NCI-H82 (cell line): ENCODE results near the gene PTPRN2.
"Not testable (repeated sequence)": the region's sequence is repeated elsewhere in the genome, so short reads cannot be mapped to it uniquely, and the experiment has no call there.

Experiments
- DNase-seq: peaks from one replicate; lab custom pipeline; 2025; lab: John Stamatoyannopoulos, UW

The PTPRN2 gene

DNA sequence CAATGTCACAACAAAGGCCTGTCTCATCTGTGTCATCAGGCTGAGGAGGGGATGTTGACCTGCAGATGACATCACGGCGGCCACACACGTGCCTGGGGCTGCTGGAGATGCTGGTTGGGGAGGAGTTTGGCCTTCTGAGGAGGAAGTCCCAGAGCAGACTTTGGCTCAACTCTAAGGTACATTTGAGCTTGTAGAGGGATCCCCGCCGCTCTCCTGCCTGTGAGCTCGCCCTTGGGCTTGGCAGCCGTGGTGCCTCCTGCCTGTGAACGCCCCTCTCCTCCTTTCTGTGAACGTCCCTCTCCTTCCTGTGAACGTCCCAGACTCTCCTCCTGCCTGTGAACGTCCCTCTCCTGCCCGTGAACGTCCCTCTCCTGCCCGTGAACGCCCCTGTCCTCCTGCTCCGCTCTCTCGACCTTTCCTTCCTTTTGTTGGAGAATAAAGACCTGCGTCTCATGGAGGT, 1074.4 kb downstream of the PTPRN2 start:
- no peak for DNase-seq

DNA sequence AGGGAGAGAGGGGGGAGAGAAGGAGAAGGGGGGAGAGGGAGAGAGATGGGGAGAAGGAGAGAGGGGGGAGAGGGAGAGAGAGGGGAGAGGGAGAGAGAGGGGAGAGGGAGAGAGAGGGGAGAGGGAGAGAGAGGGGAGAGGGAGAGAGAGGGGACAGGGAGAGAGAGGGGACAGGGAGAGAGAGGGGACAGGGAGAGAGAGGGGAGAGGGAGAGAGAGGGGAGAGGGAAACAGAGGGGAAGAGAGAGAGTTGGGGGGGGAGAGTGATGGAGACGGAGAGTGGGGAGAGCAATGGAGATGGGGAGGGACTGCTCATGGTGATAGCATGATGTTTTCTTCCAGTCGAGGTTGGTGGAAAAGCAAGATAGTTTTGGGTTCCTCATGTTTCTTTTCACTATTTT, 1078.4 kb downstream of the PTPRN2 start:
- DNase-seq = no peak

DNA sequence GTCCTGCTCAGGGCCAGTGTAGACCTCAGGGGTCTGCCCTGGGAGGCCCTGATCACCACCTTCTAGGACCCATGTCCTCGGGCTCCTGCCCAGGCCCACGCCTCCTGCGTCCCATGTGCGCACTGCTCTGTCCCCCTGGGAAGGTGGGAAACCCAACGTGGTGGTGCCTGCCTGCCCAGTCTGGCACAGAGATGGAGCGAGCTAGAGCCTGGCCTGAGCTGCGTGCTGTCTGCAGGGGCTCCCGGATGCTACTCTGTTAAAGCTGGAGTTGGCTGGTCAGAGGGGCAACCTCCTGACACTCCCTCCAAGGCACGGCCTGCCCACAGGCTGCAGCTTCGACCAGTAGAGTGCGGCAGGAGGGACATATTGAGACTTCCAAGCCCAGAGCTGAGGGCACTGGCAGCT, 1079.1 kb downstream of the PTPRN2 start:
- DNase-seq = no peak

DNA sequence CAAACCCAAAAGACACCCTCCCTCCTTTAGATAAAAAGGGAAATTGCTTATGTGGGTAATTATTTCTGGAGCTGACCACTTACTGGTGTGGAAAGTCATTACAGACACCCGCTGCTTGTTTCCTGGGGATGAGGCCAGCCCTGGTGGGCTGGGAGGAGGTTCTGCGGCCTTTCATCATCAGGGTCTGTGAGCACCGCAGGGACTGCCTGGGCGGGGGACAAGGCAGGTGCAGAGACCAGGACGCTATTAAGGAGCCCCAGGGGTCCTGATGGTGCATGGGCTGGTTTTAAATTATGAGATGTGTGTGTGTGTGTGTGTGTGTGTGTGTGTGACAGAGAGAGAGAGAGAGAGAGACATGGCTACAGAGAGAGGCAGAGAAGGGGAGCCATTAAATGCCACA, 1079.6 kb downstream of the PTPRN2 start:
- no peak for DNase-seq

DNA sequence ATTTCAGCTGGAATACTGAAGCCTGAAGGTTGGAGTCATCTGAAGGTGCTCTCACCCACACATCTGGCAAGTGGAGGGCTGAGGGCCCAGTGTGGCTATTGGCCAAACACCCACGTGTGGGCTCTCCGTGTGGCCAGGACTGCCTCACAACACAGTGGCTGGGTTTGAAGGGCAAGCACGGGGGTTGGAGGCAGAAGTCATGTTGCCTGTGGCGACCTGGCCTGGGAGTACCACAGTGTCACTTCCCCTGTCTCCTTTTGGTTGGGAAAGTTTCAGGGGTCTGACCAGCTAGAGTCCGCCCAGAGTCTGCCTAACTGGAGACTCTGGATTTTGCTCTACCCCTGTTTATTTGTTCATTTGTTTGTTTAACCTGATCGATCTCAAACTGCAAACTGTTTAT, 1081.4 kb downstream of the PTPRN2 start:
- no peak for DNase-seq

DNA sequence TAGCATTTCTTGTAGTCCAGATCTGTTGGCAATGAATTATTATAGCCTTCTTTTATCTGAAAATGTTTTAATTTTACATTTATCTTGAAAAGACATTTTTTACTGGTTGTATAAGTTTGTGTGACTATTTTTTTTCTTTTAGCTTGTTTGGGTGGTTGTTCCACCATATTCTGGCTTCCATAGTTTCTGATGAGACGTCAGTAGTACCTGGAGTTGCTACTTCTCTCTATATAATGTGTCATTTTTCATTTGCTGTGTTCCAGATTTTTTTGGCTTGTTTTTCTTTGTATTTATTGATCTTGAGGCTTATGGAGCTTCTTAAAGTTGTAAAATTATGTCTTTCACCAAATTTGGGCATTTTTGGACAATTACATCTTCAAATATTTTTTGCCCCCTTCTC, 1082.0 kb downstream of the PTPRN2 start:
- no peak for DNase-seq

DNA sequence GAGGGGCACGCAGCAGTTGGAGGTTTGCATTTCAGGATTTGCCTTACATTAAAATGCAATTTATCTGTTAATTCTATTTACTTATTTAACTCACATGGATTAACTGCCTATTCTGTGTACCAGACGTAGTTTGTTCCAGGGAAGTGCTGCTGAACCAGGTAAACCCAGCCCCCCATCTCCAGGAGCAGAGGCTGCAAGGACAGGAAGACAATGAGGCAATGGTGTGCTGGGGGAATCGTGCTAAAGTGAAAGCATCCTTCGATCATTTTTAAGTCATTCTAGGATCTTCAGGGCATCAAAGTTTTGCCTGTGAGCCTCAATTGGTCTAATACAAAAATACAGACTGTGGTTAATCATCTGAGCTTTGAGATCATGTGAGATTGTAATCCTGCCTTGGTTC, 1084.4 kb downstream of the PTPRN2 start:
- no peak for DNase-seq

DNA sequence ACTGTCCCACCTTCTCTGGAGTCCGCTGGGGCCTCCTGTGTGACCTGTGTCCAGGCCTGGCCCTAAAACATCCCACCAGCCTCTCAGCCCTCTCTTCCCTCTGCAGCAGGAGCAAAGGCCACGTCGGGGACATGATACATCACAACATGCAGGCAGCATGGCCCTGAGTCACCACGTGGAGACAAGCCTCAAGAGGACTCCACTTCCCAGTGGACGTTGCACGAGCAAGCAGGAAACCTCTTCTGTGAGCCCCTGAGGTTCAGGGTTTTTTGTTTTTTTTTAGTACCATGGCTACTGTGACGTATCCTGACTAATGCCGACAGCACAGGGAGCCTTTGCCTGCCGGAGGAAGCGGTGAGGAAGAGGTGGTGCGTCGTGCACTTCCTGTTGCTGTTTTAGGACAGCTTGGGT, 1084.9 kb downstream of the PTPRN2 start:
- no peak for DNase-seq

DNA sequence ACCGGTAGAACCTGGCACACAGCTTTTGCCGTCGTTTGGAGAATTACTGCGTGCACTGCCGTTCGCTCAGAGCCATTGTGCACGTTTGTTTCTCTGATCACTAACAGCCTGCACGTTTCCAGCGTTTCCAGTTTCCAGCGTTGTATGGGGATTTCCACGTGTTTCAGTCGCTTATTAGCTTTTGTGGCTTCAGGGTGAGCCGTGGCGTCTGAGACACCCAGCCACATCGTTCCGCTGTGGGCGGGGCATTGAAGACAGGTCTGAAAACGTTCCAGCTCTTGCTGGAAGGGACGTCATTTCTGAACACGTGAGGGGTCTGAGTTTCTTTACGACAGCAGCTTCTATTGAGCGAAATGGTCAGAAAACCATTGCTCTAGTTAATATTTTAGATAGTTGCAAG, 1086.0 kb downstream of the PTPRN2 start:
- DNase-seq = no peak

DNA sequence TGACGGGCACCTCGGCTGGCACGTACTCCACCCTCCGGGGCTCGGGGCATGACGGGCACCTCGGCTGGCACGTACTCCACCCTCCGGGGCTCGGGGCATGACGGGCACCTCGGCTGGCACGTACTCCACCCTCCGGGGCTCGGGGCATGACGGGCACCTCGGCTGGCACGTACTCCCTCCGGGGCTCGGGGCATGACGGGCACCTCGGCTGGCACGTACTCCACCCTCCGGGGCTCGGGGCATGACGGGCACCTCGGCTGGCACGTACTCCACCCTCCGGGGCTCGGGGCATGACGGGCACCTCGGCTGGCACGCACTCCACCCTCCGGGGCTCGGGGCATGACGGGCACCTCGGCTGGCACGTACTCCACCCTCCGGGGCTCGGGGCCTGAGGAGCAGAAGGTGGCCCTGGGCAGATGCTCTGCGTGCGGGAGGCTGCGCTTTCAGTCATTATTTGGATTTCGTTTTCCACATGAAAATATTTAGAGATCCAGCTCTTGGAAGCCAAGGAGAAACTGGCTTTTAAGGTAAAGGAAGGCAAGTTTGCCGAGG, 1086.6 kb downstream of the PTPRN2 start:
- not testable (repeated sequence) for DNase-seq

DNA sequence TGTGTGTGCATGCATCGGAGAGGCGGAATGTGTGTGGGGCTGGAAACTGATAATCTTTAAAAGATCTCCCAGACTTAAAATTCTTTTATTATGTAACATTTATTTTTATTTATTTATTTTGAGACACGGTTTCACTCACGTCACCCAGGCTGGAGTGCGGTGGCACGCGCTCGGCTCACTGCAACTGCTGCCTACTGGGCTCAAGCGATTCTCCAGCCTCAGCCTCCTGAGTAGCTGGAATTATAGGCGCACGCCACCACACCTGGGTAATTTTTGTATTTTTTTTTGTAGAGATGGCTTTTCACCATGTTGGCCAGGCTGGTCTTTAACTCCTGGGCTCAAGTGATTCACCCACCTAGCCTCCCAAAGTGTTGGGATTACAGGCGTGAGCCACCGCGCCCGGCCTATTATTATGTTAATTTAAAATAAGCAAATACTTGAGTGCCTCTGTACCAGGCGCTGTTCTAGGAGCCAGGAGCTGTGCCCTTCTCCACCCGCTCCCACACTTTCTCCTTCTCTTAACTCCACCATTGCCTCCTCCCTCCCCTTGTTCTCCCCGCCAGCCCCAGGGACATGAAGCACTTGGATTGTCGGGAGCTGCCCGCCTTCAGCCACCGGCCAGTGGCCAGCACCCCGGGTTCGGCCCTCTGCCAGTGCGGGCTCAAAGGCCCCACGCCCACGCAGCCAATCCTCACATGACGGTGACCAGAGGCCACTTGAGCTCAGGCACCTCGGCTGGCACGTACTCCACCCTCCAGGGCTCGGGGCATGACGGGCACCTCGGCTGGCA, 1087.3 kb downstream of the PTPRN2 start:
- DNase-seq = no peak

DNA sequence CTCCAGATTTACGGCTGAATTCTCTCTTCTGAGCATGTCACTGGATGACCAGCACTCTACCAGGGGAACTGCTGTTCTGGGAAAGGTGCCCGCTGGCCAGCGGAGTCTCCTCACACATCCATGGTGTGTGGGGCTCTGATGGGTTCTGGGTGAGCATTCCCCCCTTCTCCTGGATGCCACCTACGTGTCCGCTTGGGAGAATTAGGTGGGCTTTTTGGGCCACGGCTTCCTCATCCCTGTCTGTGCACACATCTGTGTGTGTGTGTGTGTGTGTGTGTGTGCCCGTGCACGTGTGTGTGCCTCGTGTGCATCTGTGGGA, 1087.8 kb downstream of the PTPRN2 start:
- DNase-seq = no peak

DNA sequence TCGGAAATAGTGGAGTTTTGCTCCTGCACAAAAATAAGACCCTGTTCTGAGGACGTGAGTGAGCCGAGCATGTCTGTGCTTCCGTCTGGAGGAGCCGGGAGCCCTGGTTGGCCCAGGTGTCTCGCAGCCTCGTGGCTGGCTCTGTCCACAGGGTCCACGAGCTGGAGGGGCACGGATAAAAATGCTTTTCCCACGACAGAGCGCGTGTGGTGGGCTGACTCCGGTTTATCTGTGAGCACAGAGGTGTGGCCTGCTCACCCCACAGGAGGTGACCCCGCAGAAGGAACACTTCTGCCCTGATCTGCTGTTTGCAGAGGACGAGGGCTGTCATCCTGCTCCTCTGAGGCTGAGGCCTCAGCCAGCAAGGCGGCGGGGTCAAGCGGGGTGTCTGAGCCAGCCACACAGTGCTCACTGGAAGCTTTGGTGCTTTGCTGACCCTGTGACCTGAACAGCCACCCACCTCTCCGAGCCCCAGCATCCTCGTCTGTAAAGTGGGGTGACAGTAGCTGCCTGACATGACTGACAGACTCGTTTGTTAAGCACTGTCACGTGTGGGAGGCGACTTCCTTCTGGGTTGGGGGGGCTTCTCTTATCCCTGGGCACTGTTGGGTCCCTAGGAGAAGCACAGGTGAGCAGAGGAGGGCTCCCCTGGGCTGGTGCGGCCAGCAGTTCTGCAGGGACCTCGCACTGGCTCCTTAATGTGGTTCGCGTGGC, 1088.3 kb downstream of the PTPRN2 start:
- DNase-seq = no peak

DNA sequence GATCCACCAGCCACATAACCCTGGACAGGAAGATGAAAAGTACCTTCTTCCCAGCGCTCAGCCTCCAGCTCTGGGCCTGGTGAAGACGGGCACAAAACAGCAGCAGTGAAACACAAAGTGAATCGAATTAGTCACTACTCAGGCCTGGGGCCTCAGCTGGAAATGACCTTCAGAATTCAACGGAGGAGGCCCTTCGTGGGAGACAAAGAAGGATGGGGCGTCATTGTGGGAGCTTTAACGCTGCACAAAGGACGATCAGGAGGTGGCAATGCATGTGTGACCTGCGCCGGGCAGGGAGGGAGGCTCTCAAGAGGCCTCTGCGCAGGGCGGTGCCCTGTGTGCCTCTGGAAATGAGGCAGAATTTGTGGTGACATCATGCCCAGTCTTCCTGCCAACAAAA, 1089.0 kb downstream of the PTPRN2 start:
- DNase-seq = no peak

DNA sequence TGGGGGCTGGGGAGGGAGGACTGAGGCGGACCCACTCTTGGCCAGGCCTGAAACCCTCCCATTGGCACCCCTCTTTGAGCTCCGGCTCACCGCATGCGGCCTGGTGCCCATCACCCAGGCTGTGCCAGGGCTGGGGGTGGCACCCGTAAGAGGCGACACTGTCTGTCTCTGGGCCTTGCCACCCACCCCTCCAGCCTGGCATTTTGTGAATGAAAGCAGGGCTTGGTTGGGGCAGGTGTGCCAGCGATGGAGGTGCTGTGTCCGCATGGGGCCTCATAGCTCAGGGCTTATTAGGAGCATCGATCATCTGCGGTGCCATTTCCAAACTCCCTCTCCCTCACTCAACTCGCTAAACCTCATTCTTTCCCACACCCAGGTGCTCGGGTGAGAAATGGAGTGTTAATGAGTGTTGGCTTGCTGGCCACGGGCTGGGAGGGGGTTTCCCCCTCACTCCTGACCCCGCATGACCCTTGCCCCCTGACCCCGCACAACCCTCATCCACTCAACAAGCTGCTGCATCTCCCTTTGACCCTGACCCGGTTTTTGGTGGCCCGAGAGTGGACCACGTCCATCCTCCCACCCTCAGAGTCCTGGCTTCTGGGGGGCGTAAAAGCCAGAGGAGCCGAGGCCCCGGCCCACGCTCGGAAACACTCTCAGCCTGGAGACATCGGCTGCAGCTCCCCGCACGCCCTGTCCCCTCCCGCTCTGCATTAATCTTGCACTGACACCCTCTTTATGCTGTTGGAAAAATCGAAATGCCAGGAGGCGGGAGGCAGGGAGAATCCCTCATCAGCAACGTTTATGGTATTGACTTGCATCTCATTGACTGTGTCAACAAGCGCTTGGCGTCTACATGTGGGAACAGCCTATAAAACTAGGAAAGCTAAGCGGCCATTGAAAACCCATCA, 1089.6 kb downstream of the PTPRN2 start:
- DNase-seq = no peak

DNA sequence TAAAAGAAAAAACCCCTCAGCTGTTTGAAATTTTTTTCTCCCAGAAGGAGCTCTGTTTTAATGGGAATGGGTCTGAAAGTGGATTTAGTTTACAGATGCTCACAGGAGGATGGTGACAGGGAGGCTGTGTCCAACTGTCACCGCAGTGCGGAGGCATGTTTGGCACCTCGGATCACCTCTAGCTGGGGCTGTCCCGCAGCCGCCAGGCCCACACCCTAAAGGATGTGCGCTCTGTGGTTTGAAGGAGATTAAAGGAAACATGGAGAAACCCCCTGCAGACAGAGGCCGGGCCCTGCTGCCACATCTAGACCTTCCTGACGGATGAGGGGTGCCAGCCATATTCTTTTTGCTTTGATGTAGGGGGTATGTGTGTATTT, 1090.3 kb downstream of the PTPRN2 start:
- DNase-seq = no peak

DNA sequence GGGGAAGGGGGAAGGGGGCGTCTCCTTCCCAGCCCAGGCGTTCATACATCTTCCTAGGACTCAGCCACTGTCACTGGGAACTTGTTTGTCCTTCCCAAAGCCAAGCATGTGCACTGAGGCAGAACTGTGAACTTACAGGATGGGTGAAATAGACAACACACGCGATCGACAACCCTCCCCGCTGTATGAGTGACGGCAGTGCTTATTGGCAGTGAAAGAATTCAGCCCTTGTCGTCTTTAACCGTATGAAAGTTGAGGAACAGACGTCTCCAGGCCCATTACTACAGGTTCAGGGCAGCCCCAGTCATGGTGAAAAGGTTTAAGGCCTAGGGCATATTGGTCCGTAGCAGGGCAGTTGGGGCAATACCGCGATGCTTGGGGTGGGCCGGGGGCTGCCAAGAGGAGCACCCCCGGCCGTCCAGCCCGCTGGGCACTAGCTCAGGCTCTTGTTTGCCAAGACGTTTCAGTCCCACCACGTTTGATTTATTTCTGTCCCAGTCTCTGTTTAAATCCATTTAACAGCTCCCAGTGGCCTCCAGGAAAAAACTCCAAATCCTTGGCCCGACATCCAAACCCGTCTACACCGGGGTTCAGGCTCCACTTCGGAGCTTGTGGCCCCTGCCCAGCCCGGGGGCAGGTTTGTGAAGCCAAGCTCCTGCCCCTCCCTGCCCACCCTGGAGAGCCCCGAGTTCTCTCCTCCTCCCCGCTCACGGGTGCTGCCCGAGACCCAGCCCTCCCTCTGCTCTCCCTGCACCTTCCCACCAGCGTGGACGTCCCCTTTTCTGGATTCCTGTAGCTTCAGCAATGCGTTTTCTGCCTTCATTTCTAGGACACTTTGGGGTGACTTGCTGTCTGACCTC, 1091.0 kb downstream of the PTPRN2 start:
- DNase-seq = no peak

DNA sequence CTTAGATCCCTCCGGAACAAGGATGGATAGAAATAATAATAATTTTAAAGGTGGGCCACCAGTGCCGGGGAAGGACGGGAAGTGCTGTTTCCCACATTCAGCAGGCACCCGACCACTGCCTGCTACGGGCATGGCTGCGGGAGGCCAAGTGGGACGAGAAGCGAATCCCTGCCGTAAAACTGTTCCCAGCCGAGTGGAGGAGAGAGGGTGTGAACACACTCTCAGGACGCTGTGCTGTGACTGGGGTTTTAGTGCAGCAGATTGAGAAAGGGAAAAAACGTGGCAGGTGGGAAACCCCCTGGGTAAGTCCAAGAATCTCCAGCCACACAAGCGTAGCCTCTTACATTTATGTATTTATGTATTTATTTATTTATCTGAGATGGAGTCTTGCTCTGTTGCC, 1092.0 kb downstream of the PTPRN2 start:
- DNase-seq = no peak

DNA sequence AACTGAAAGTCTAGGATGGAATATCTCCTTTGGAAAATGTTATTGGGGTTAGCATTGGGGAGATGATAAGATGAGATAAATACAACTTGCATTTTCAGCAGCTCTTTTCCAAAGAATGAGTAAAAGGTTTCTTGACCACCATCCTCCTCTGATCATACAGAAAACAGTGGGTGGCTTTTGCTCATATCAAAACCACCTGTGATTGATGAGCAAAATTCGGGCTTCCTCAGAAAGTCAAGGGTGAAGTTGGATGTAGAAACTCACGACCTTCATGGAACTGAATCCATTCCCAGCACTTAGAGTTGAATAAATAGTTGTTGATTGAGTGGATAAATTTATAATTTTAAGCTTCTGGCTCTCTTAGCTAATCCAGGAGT, 1092.5 kb downstream of the PTPRN2 start:
- DNase-seq = no peak

DNA sequence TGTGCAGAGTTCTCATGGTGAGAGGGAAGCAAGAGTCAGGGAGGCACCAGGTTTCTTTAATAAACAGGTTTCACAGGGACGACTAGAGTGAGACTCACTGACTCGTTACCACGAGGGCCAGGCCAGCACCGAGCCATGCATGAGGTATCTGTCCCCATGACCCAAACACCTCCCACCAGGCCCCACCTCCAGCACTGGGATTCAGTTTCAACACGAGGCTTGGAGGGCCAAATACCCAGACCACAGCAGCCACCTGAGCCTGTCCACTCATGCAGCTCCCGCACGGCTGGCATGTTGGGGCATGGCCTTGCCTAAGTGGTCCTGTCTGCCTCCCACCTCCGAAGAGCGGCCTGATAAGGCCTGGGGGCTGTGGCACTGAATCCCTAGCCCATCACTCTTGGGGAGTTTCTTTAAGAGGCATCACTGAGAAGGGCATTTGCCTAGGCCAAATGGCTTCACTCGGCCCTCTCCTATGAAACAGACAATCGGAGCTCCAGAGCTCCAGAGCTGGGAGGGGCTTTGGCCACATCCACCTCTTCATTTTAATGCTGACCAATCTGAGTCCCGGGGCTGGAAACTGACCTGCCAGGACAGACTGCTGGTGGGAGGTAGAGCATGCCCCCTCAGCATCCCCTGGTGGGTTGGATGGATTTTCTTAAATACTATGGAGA, 1093.0 kb downstream of the PTPRN2 start:
- DNase-seq = no peak

DNA sequence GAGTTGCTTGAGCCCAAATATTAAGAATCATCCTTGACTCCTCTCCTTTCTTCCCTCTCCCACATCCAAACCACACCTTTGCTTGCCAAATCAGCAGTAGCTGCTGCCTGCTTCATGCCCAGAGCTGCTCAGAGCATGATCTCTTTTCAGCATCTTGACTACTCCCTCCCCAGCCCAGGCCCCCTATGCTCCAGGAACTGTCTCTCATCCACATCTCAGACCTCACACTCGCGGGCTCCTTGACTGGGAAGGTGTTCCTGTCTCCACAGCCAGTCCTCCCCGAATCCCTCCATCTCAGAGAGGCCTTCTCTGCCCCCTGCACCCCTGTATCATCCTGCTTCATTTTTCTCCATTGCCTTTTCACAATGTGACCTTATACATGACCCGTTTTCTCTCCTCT, 1093.8 kb downstream of the PTPRN2 start:
- no peak for DNase-seq
